A549 treated with DMSO at 1 μM for 4 hours (cell line): ENCODE data around the gene ZFPL1. TPM values are rescaled to one million over a fixed set of nuclear protein-coding genes. Genes with fewer than 3 reads are reported as not detected.

Experiments
- total RNA-seq: library from RNA; stranded (reverse); fragments of 200-300 nt; extraction: Qiagen RNA extraction; gene quantifications from 5 replicates; pipeline ENCODE4 v1.2.3, GENCODE V29; 2022; ENCODE audit warnings: low read depth

The ZFPL1 gene
- 28.5 to 35.4 TPM (median 33.5 TPM) in 5 replicates for total RNA-seq

DNA sequence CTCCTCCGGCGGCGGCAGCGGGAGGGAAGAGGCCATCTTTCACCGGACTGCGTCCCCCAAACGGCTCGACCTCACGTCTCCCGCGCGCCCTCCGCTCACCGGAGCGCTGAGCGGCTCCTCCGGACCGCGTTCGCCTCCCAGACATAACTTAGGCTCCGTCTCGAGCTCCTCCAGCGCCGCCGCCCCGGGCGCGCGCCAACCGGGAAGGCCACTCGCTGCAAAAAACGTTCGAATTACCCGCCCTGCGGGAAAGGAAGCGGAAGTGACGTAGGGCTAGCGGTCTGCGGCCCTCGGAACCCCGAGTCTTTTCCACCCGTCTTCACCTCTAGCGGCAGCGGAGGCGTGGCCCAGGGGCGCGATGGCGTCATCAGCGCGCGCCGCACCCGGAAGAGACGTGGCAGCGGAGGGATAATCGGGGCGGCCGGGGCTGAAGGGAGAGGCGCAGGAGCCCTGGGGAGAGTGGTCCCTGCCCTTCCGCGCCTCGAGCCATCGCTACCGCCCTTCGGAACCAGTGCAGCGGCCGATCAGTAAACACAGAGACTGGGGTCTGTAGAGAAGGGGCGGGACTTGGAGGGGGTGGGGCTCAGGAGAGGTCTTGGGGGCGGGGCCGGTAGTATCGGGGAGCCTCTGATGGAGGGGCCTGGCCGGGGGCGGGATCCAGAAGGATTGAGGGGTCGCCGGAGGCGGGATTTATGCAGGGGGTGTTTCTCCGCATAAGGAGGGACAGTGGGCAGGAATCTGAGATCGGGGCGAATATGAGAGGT lies at the start of gene ZFPL1, which contains the start of gene CDCA5:
Gene ZFPL1, plus strand, starts transcription at position 389 of the 764 bp plus-strand sequence. CDS start 477 bp downstream, outside the sequence.
Gene CDCA5, minus strand, starts transcription at position 207 of the 764 bp plus-strand sequence. Its CDS starts 62 bp downstream, at position 145.

GRCh38 chr11:65040847-65041622 lies 43.0 kb upstream of the ZFPL1 start, which contains the start of gene SAC3D1:
TSS of gene SAC3D1 (plus strand) at chr11:65041210. CDS start at chr11:65041293, 83 bp downstream.

DNA sequence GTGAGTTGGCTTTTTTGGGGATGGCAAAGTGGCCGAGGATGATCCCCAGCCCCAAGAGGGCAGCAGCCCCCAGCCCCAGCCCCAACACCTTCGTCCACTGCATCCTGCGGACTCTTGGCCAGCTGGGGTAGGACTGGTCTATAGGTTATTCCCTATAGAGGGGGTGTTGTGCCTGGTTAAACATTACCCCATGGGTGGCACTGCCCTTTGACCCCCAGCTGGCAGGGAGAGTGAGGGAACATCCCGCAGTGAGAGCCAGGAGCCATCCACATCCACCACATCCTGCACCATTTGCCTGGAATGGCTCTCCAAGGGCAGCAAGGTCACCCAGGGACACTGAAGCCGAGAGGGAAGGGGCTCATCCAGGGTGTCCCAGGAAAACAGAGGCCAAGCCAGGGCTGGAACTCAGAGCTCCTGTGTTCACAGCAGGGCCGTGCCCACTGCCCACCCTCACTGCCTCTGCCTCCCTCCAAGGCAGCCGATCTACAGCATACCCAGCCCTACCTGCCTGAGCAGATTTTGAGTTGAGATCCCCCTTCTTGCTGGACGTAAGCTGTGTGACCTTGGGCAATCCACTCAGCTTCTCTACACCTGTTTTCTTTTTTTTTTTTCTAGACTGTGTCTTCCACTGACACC lies 25.5 kb upstream of the ZFPL1 start, which contains the start of gene NAALADL1:
Gene NAALADL1, minus strand, starts transcription at position 135 of the 636 bp plus-strand sequence. Its CDS starts 32 bp downstream, at position 103.

DNA sequence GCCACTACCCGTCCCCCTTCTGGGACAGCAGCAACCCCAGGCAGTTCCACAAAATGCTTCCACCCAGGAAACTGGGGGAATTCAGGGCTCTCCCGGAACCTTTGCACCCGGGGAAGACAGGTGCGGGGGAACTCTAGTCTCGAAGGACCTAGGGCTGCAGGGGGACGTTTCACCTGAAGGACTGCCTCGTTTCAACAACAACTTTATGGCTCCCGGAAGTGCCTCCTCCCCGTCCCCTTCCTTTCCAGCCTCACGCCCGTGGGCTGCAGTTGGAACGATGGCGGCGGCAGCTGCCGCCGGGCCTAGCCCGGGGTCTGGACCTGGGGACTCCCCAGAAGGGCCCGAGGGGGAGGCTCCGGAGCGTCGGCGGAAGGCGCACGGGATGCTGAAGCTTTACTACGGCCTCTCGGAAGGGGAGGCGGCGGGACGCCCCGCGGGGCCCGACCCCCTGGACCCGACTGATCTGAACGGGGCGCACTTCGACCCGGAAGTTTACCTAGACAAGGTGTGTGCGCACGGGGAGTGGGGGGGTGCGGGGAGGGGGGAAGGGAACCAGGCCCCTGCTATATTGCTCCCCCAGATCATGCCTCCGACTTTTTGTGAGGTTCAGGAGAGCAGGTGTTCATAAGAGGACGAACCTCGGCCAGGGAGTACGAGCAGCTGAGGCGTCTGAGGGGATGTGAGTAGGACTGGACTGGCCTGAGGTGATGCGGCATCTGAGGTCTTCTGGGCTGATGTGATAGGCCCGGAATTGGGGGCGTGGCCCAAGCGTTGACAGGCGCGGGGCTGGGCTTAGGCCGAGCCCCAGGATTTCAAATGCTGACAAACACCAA lies 12.2 kb downstream of the ZFPL1 start, which contains the start of gene VPS51:
Gene VPS51, plus strand, starts transcription at position 241 of the 833 bp plus-strand sequence. Its CDS starts 37 bp downstream, at position 278.

DNA sequence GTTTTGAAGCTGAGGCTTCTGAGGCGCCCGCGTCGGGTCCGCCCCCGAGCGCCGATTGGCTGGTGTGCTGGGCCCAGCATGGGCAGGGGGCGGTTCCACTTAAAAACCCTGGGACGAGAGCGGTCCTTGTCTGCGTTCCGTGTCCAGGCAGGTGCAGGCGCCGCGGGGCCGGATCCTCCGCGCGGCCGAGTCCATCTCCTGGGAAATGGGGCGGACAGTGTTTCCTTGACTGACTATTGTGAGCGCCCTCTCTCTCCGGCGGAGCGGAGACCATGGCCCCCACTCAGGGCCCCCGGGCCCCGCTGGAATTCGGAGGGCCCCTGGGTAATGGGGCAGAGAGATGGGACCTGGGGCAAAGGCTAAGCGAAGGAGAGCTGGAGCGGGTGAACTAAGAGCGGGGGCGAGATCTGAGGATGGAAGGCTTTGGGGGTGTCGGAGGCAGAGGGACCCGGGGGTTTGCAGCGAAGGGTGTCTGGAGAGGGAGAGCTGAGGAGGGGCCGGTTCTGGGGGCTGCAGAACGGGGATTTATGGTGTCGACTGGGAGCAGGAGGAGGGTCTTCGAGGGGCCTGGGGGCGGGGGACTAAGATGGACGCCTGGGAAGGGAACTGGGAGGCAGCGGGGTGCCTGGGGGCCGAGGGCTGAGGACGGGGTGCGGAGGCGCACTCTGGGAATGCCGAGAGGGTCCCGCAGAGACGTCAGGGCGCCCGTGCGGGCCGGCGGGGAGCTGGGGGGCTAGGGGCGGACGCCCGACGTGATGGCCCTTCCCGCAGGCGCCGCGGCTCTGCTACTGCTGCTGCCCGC lies 27.9 kb downstream of the ZFPL1 start, which contains the start of gene TM7SF2:
Gene TM7SF2, plus strand, starts transcription at position 129 of the 802 bp plus-strand sequence. Its CDS starts 144 bp downstream, at position 273.

GRCh38 chr11:65117206-65118096 lies 33.4 kb downstream of the ZFPL1 start, which contains the start of gene ZNHIT2:
TSS of gene ZNHIT2 (minus strand) at chr11:65117701. CDS start at chr11:65117653, 48 bp downstream.

GRCh38 chr11:65121865-65122696 lies 38.1 kb downstream of the ZFPL1 start, which contains the start of the genes FAU and MRPL49:
TSS of gene FAU (minus strand) at chr11:65122134. CDS start at chr11:65121813, 321 bp downstream.
TSS of gene MRPL49 (plus strand) at chr11:65122321. CDS start at chr11:65122347, 26 bp downstream.

DNA sequence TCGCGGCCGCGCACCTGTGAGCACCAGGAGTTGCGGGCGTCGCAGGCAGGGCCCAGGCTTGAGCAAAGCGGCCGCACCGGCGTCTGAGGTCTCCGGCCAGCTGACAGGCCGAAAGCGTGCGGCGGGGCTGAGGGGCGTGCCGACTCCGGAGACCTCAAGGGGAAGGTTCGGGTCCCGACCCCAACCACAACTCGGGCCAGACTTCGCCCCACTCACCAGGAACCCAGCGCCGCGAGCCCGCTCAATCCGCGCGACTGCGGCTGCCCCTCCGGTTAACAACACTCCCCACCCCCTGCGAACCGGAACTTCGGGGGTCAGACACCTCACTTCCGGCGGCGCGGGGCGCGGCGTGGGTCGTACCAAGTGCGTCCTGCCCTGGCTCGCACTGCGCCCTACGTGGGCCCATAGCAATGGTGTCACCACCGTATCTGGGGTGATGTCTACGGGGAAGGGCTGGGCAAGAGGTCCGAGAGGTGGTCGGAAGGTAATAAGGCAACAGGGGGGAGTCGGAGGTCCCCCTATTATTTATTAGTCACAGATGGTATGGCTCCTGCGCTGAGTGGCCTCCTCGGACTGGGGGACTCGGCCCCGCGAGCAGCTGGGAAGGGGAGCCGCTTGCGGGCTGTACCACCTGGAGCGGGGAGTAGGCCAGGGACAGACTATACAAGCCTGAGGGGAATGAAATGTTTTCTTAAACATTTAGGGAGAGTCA lies 50.4 kb downstream of the ZFPL1 start, which contains the start of gene SYVN1:
Gene SYVN1, minus strand, starts transcription at position 280 of the 712 bp plus-strand sequence. CDS start 918 bp downstream, outside the sequence.

Other genes starting within 250 kb of the ZFPL1 start
- gene CDC42BPG, start 239.6 kb upstream of the ZFPL1 start, total RNA-seq: 1.2 to 1.5 TPM (median 1.5 TPM) in 5 replicates
- gene EHD1, start 205.6 kb upstream of the ZFPL1 start, total RNA-seq: 129 to 169 TPM (median 139 TPM) in 5 replicates
- gene ATG2A, start 167.0 kb upstream of the ZFPL1 start, total RNA-seq: 16.9 to 25.7 TPM (median 23.3 TPM) in 5 replicates
- 3.7 to 7.1 TPM (median 5.4 TPM) in 5 replicates for gene PPP2R5B, start 159.5 kb upstream of the ZFPL1 start, total RNA-seq
- not detected in 5 replicates for gene GPHA2, start 148.3 kb upstream of the ZFPL1 start, total RNA-seq
- gene MAJIN, start 112.1 kb upstream of the ZFPL1 start, total RNA-seq: not detected in 5 replicates
- gene BATF2, start 87.3 kb upstream of the ZFPL1 start, total RNA-seq: 0.87 to 1.4 TPM (median 1.1 TPM) in 5 replicates
- 165 to 187 TPM (median 173 TPM) in 5 replicates for gene ARL2, start 70.1 kb upstream of the ZFPL1 start, total RNA-seq
- gene SNX15, start 56.8 kb upstream of the ZFPL1 start, total RNA-seq: 22.2 to 25.0 TPM (median 23.3 TPM) in 5 replicates
- 41.8 to 56.5 TPM (median 48.8 TPM) in 5 replicates for gene SAC3D1, start 43.0 kb upstream of the ZFPL1 start, total RNA-seq
- gene NAALADL1, start 25.7 kb upstream of the ZFPL1 start, total RNA-seq: not detected in 5 replicates
- gene CDCA5, start 182 bp upstream of the ZFPL1 start, total RNA-seq: 60.5 to 75.2 TPM (median 71.6 TPM) in 5 replicates
- gene VPS51, start 12.0 kb downstream of the ZFPL1 start, total RNA-seq: 51.6 to 68.1 TPM (median 56.0 TPM) in 5 replicates
- 4.6 to 9.0 TPM (median 6.1 TPM) in 5 replicates for gene TM7SF2, start 27.6 kb downstream of the ZFPL1 start, total RNA-seq
- gene ZNHIT2, start 33.5 kb downstream of the ZFPL1 start, total RNA-seq: 13.2 to 23.0 TPM (median 20.9 TPM) in 5 replicates
- gene FAU, start 37.9 kb downstream of the ZFPL1 start, total RNA-seq: 836 to 988 TPM (median 969 TPM) in 5 replicates
- 76.2 to 80.9 TPM (median 77.4 TPM) in 5 replicates for gene MRPL49, start 38.1 kb downstream of the ZFPL1 start, total RNA-seq
- gene SYVN1, start 50.3 kb downstream of the ZFPL1 start, total RNA-seq: 31.0 to 44.6 TPM (median 42.1 TPM) in 5 replicates
- not detected in 5 replicates for gene SPDYC, start 86.0 kb downstream of the ZFPL1 start, total RNA-seq
- 96.7 to 116 TPM (median 104 TPM) in 5 replicates for gene CAPN1, start 97.7 kb downstream of the ZFPL1 start, total RNA-seq
- gene POLA2, start 177.7 kb downstream of the ZFPL1 start, total RNA-seq: 14.1 to 19.3 TPM (median 15.7 TPM) in 5 replicates
- gene CDC42EP2, start 230.6 kb downstream of the ZFPL1 start, total RNA-seq: 14.5 to 16.5 TPM (median 14.8 TPM) in 5 replicates
- 39.6 to 46.0 TPM (median 41.1 TPM) in 5 replicates for gene DPF2, start 249.6 kb downstream of the ZFPL1 start, total RNA-seq